ENCODE results near the gene SYNDIG1. TPM values are rescaled to one million over a fixed set of nuclear protein-coding genes. Genes with fewer than 3 reads are reported as not detected.

Gene SYNDIG1
- total RNA-seq, 1 experiment from 2014 or later, result 5.4 TPM

DNA sequence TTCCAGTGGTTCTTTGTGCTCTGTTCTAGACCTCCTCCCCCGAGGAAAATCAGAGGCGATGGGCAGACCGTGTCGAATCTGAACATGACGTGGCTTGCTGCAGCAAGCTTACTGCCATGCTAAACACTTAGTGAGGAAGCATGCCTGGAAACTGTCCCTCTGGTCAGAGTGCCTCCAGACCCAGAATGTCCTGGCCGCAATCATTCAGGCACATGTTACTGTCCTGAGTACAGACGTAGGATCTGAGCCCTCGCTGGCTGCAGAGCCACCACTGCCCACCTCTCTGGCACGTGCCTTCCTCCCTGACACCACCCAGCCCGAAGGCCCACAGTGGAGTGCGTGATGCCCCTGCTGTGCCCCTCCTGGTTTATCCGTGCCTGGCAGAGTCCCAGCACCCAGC is 163.6 kb downstream of the SYNDIG1 start:
- peaks cover 13% of the 10 kb centered on the region; the same call in 1 of the 2 replicates for H3K4me1 ChIP-seq (ENCODE audit: insufficient read depth, low read length)
- no peak overlapping the region for H3K4me3 Mint-ChIP-seq
- H3K56ac ChIP-seq (ENCODE audit: insufficient read length, low read depth, low read length), result no peak overlapping the region
- no peak overlapping the region for H3K9ac ChIP-seq (ENCODE audit: extremely low read depth, insufficient read length, low read length)
- no peak overlapping the region for H2BK120ac ChIP-seq (ENCODE audit: low read depth, low read length, poor library complexity, severe bottlenecking)
- TF ChIP-seq, protein P1, sequence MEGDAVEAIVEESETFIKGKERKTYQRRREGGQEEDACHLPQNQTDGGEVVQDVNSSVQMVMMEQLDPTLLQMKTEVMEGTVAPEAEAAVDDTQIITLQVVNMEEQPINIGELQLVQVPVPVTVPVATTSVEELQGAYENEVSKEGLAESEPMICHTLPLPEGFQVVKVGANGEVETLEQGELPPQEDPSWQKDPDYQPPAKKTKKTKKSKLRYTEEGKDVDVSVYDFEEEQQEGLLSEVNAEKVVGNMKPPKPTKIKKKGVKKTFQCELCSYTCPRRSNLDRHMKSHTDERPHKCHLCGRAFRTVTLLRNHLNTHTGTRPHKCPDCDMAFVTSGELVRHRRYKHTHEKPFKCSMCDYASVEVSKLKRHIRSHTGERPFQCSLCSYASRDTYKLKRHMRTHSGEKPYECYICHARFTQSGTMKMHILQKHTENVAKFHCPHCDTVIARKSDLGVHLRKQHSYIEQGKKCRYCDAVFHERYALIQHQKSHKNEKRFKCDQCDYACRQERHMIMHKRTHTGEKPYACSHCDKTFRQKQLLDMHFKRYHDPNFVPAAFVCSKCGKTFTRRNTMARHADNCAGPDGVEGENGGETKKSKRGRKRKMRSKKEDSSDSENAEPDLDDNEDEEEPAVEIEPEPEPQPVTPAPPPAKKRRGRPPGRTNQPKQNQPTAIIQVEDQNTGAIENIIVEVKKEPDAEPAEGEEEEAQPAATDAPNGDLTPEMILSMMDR (conservative IDR thresholded peaks at IDR 0.05), result no peak
- H2AFZ ChIP-seq (ENCODE audit: low read length), result no peak overlapping the region
- peaks cover 0 to 5% (median 0%) of the 10 kb centered on the region in 3 experiments; a peak in 2 of 7 replicates for H3K36me3 Mint-ChIP-seq (ENCODE audit: insufficient read depth in 1 of 3, low read depth in 3 of 3)
- H2BK15ac ChIP-seq (ENCODE audit: low read depth, low read length), result no peak overlapping the region
- WGBS (ENCODE audit: extremely low coverage, insufficient read length, low lambda C conversion rate), result no CpG with 5 or more reads among the region's 12 CpGs
- no peak overlapping the region for H3K4ac ChIP-seq (ENCODE audit: low read depth, low read length)
- H3K27ac ChIP-seq (ENCODE audit: insufficient read length, low read depth, low read length), result no peak overlapping the region
- no peak overlapping the region for H3K23ac ChIP-seq (ENCODE audit: insufficient read length, low read depth, low read length)
- H4K20me1 ChIP-seq (ENCODE audit: control insufficient read depth, insufficient read depth, insufficient read length), result no peaks in the 10 kb centered on the region
- peak overlapping the region in 1 of 3 experiments; percentile 48; a peak in 4 of 7 replicates for H3K27ac Mint-ChIP-seq
- no peaks in the 10 kb centered on the region; a peak in 2 of 5 replicates for H3K9me3 Mint-ChIP-seq
- no peak overlapping the region for H2BK20ac ChIP-seq (ENCODE audit: low read depth, low read length, poor library complexity, severe bottlenecking)
- peak overlapping the region; percentile 1 for H2BK12ac ChIP-seq (ENCODE audit: insufficient read length, low read depth, low read length)
- H3K79me1 ChIP-seq (ENCODE audit: insufficient read depth, low read depth, low read length, poor library complexity, severe bottlenecking), result no peaks in the 10 kb centered on the region
- H2AK5ac ChIP-seq (ENCODE audit: insufficient read length, low read length), result no peak overlapping the region
- no peak overlapping the region for H3K18ac ChIP-seq (ENCODE audit: insufficient read length, low read depth, low read length)
- H2BK5ac ChIP-seq (ENCODE audit: insufficient read length, low read length), result no peak overlapping the region
- peak; percentile 15 for DNase-seq
- no peaks in the 10 kb centered on the region for H3K27me3 Mint-ChIP-seq (ENCODE audit: low read depth)
- H4K91ac ChIP-seq (ENCODE audit: insufficient read length, low read depth, low read length), result no peak overlapping the region
- no peaks in the 10 kb centered on the region for H3K23me2 ChIP-seq (ENCODE audit: insufficient read length, low read depth, low read length, poor library complexity, severe bottlenecking)
- H3K9me3 ChIP-seq (ENCODE audit: control insufficient read depth, low read depth, low read length), result no peaks in the 10 kb centered on the region
- H3K79me2 ChIP-seq (ENCODE audit: insufficient read depth, low read length), result no peaks in the 10 kb centered on the region
- no peak overlapping the region for H4K5ac ChIP-seq (ENCODE audit: insufficient read length, low read depth, low read length)
- H4K8ac ChIP-seq (replicated peaks; ENCODE audit: insufficient read length, low read depth, low read length), result no peak overlapping the region
- no peak overlapping the region for H3T11ph ChIP-seq (ENCODE audit: low read length)
- H3K14ac ChIP-seq (ENCODE audit: insufficient read depth, low read length), result peak overlapping the region; percentile 64
- peaks cover 46 to 47% of the 10 kb centered on the region in 2 experiments for H3K4me1 Mint-ChIP-seq
- no peak overlapping the region for H3K4me2 ChIP-seq (ENCODE audit: insufficient read depth, insufficient read length, low read length)
- H3K27me3 ChIP-seq (ENCODE audit: insufficient read depth, low read length), result no peaks in the 10 kb centered on the region
